OCI-LY1 (cell line): Measurements from ENCODE around the gene OCIAD1.

ENCODE experiments used
- CTCF ChIP-seq: fragments of 200-600 bp; sonication (generic), shearing (Covaris generic); IDR thresholded peaks from 2 replicates; pipeline ENCODE4 v1.5.1; 2017; ENCODE audit warnings: mild to moderate bottlenecking, antibody characterized with exemption, low read length, moderate library complexity, mixed read lengths
- EZH2 ChIP-seq: fragments of 200-600 bp; sonication (generic), shearing (Covaris generic); IDR thresholded peaks from 2 replicates; pipeline ENCODE4 v1.8.0; 2017; ENCODE audit warnings: borderline replicate concordance, mixed run types, mild to moderate bottlenecking, antibody characterized with exemption, low read length, moderate library complexity, mixed read lengths

- TF ChIP-seq EZH2 (no peak), CTCF (no peak)
Observed at GRCh38 chr4:48863728-48864127, 32.8 kb downstream of the OCIAD1 start.
